HG03039 (cell line): Measurements from ENCODE around the gene ERAP2.
"Not testable (repeated sequence)": the region's sequence is repeated elsewhere in the genome, so short reads cannot be mapped to it uniquely, and the experiment has no call there.

Experiments
- ATAC-seq: cut with Tn5 transposase; IDR thresholded peaks from one replicate; pipeline ENCODE4 v1.9.1; 2021; ENCODE audit warnings: mild to moderate bottlenecking, moderate library complexity; ENCODE audit not compliant: unreplicated experiment

The ERAP2 gene

DNA sequence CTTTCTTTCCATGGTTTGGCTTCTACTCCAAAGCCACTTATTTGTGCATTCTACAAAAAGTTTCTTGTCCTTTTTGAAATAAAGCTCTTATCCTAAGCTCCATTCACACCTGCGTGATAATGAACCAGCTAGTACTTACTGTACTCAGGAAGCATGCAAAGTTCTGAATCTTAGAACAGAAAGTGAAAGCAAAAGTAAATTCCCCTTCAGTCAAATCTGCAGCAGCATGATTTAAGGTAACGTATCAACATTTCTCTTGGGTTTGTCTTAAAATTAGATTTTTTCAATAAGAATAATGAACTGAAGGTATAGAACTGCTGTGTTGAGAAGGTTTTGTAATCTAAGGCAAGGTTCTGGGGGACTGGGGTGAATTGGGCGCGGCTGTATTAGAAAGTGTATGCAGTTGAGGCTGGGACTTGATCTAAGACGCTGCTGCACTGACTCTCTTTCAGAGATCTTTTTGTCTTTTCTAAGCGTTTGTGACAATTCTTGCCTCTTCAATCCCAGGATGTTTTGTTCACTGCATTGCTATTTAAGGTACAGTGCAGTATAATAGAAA, at the start of gene ERAP2:
TSS of gene ERAP2 (plus strand) at position 209 of the 559 bp plus-strand sequence. CDS start 3,186 bp downstream, outside the sequence.
- peak; percentile 55 for ATAC-seq

GRCh38 chr5:96829297-96829696, 47.0 kb upstream of the ERAP2 start:
- no peak for ATAC-seq

DNA sequence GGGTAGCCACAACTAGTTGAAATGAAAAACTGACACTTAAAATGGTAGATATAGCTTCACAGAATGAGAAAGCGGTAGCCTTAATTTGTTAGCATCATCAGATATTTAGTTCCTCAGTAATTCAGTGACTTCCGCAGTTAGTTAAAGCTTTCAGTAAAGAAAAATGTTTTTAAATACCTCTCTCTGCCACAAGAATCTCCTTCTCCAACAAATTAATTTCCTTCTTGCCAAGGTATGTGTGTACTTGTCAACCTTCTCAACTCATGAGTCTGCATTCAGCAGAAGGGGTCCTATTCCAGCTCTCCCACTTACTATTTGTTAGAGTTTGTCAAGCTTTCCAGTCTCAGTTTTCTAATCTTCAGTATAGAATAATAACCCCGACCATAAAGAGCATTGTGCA, 42.3 kb upstream of the ERAP2 start:
- no peak for ATAC-seq

DNA sequence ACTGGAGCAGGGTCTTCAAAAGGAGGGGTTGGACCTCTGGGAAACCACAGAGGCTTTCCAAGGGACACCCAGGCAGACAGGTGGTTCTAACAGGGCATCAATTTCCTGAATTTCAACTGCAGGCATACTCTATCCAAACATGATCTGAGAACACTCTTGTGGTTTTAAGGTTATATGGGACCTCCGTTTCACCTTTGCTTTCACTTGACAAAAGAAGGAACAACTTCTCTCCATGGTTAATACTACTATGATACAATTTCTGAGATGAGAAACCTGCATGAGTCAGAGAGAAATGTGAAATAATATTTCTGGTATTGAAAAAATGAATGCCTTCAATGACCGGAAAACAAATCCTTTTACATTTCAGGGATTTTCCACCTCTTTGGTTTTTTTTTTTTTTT, 40.5 kb upstream of the ERAP2 start:
- no peak for ATAC-seq

GRCh38 chr5:96836817-96837216, 39.5 kb upstream of the ERAP2 start:
- ATAC-seq = no peak

DNA sequence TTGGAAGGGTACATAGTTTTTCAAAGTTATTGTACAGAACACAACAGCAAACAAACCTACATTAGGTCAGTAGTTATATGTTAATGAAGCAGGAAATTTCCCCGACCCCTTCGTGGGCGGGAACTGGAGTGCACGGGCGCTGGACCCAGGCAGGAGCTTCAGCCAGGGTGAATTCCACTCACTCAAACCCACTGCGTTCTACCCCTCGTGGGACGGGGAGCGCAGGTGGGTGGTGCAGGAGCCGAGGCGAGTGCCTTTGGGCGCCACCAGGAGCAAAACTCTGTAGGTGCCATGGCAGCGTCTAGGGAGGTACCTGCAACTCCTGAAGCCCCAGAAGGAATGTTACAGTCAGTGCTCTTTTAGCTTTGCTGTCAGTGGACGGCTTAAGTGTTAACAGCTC, 39.0 kb upstream of the ERAP2 start:
- no peak for ATAC-seq

- no peak for ATAC-seq
Measured at GRCh38 chr5:96838201-96839070, 37.9 kb upstream of the ERAP2 start.

DNA sequence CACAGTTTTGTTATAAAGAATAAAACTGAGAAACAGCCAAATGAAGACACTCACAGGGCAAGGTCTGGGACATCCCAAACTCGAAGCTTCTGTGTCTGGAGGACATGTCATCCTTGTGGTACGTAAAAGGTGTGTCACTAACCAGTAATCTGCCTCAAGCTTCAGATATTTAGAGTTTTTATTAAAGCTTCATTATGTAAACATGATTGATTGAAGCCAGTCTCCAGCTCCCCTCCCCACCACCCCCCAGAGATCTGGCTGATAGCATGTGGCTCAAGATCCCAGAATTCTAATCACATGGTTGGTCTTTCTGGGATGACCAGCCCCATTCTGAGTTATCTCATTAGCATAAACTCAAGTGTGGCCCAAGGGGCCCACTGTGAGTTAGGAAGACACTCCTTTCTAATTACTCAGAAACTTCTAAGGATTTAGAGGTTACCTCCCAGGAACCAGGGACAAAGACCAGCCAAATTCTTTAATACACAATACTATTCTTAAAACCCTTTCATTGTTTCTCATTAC, 37.2 kb upstream of the ERAP2 start:
- ATAC-seq = no peak

- ATAC-seq = not testable (repeated sequence)
Measured at GRCh38 chr5:96841931-96842330, 34.4 kb upstream of the ERAP2 start.

GRCh38 chr5:96843140-96843539, 33.2 kb upstream of the ERAP2 start:
- no peak for ATAC-seq

DNA sequence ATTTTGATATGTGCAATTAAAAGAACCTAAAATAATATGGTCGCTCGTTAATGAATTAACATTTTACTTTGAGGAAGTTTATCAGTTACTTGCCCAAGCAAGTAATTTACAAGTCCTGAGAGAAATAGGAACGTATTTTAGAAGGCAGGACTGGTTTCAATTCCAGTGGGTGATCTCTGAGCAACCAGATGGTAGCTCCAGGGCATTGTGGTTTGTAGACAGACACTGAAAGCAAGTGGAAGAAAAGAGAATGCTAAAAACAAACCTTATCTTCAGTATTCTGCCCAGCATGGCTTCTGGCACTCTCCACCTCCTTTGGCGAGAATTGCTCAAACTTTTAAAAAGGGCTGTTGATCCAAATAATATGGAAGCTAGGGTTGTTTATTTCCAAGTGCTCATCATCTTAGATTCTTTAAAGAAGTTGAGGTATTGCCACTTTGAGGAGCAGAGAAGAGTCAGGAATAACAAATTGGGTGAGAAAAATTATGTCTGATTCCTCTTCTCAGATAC, 31.8 kb upstream of the ERAP2 start:
- no peak for ATAC-seq

DNA sequence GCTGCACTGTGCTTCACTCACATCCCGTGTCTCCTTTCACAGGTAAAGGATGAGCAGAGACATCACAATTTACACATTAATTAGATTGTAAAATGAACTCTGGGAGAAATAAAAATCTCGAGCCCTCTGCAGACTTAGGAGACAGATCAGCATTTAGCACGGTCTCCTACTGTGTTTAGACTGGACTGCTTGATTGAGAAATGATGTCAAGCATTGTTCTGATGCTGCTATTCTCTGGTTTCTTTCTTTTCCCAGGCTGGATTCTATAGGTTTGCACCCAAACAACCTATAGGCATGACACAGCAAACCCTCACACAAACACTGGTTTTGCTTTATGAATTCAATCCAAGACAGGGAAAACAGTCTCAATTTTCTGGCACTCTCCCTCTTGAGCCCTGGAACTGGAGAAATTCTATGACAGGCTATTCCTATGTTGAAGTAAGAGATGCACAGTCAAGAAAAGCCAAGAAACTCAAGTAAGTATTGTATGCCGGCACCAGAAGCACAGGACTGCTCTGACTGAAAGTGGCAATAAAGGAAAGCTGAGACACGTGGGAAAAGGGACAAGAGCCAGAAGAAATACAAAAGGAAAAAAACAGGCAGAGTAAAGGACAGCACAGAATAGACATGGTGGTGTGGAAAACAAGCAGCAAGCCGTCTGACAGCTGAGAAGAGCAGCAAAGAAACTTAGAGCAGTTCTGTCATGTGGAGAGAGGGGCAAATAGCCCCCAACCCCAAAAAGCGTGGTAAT, 24.8 kb upstream of the ERAP2 start:
- no peak for ATAC-seq

DNA sequence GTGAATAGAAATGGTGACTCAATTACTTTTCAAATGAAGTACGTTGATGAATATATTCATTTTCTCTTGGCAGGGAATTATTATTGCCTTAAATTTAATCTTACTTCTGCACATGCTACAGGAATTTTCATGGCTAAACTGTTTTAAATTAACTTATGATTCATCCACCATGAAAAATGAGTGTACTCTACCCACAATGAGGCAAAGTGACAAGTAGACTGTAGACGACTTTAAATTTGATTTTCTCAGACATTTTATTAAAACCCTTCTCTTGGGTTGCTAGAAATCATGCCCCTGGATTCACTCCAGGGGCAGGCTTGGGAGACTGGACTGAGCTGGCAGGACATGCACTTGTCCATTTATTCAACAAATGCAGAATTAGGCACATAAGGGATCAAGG, 23.5 kb upstream of the ERAP2 start:
- no peak for ATAC-seq

DNA sequence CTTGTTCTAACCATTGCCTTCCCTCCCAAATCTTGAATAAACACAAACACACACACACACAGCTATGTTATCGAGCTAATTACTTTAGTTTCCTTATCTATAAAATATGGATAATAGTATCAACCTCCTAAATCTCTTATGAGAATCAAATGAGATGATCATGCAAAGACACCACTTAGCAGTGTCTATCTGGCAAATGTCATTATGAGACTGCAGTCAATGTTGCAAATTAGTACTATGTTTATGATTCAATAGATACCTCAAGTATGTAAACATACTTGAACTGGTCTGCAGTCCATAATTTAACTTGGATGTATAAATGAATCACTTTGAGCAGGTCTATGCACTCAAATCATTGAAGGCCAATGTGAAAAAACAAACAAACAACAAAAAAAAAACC, 22.2 kb upstream of the ERAP2 start:
- ATAC-seq = no peak

DNA sequence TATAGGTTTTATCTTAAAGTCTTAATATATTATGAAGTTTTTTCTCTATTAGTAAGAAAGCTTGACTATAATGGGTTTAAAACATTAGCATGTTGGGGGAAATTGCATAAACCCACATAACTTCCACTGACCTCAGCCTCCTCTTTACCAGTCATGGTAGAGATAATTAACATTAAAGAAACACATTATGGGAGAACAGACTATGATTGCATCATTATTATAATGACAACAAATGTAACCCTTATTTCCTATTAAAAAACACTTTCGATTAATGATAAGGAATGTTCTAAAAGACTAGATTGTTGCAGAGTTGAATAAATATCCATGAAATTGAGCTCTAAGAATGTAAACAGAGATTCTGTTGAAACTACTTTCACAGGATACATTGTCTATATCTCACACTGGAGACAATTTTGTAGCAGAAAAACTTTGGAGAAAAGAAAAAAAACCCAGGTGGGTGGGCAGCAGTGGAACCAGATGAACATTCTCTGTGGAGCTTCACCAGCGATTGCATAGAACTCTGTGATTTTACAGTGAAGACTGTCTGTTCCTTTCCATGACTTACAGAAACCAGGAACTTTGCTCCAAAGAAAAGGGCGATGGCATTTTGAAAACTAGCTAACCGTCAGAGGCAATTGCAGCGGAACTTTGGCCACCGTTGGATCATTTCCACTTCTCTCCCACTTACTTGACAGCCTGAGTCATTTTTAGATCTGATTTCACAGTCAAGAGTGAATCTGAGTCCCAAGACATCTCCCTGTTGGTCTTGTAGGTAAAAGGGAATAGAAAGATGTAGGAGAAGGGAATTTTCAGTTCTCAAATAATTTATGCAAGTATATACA, 21.0 kb upstream of the ERAP2 start:
- ATAC-seq = no peak

- ATAC-seq = no peak
Measured at GRCh38 chr5:96856371-96856770, 19.9 kb upstream of the ERAP2 start.

DNA sequence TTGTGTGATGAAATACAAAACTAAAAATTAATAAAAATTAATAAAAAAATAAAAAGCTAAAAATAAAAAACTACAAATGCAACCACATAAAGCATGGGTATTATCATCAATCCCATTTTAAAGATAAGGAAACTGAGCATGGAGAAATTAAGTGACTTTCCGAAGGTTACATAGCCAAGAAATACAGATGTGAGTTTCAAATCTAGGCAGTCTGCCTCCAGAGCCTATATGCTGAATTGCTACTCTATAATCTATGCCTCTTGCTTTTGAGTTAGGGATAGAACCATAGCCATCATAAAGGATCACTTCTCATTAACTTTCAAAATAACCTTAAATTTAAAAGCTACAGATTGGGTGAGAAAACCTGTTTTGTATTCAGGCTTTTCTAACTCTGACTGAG, 18.8 kb upstream of the ERAP2 start:
- ATAC-seq = no peak

GRCh38 chr5:96857924-96858323, 18.4 kb upstream of the ERAP2 start:
- no peak for ATAC-seq

GRCh38 chr5:96859375-96859774, 16.9 kb upstream of the ERAP2 start:
- ATAC-seq = no peak

DNA sequence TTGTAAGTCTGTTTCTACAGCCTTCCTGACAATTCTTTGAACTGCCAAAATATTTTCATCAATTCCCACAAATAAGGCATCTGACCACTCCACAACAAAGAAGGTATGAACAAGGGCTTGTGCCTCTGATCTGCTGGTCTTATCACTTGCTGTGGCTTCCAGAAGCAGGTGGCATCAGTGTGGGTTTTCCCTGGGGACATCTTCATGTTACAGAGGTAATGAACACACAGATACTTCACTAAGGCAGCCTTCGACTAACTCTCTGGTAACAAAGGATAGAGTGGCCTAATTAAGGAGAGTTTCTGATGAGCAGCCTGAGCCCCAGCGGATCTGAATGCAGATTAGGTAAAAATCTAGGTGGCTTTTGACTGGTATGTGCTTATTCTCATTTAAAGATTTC, 15.2 kb upstream of the ERAP2 start:
- no peak for ATAC-seq

DNA sequence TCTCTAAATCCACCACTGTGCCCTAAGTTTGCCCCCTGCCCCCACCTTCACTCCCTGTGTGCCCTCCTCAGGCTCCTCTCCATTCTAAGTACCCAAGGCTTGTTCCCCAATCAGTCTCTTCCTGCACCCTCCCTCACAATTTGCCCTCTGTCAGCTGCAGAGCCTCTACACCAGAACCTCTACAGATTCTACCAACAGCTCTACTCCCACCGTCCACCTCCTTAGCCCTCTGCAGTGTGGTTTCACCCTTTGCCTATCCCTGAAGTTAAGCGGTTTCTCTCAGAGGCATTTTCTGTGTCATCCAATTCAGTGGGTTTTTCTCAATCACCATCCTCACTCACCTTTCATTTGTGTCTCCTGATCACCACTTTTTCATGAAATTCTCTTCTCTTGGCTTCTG, 13.2 kb upstream of the ERAP2 start:
- ATAC-seq = no peak
